Skin of body (tissue), 3 donors: ENCODE results near the gene VAMP8. TPM values are rescaled to one million over a fixed set of nuclear protein-coding genes. Genes with fewer than 3 reads are reported as not detected.
"Not testable (repeated sequence)": the region's sequence is repeated elsewhere in the genome, so short reads cannot be mapped to it uniquely, and the experiment has no call there.

Experiments
- DNase-seq: peaks from one replicate; lab custom pipeline; 2025; lab: John Stamatoyannopoulos, UW
- small RNA-seq: library from RNA; depleted of rRNA; stranded (forward); fragments of <200 nt; gene quantifications from one replicate; pipeline ENCODE3, GENCODE V24; 2014; ENCODE audit warnings: low replicate concordance
- total RNA-seq: library from RNA; depleted of rRNA; stranded (reverse); fragments of >200 nt; gene quantifications from one replicate; pipeline ENCODE4 v1.2.3, GENCODE V29; 2014

VAMP8 gene
- total RNA-seq, 1 donor from 2014 or later = 32.4 TPM

DNA sequence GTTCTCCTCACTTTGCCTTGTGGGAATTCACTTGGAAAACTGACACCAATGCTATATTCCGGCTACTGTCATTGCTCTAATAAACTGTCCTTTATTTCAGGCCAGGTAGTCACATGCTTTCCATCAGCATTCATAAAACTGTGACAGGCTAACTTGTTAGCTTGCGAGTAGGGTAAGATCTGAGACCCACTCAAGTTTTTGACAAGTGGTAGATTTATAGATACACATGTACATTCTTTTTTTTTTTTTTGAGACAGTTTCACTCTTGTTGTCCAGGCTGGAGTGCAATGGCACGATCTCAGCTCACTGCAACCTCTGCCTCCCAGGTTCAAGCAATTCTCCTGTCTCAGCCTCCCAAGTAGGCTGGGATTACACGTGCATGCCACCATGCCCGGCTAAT lies 40.3 kb downstream of the VAMP8 start:
- DNase-seq = not testable (repeated sequence)

DNA sequence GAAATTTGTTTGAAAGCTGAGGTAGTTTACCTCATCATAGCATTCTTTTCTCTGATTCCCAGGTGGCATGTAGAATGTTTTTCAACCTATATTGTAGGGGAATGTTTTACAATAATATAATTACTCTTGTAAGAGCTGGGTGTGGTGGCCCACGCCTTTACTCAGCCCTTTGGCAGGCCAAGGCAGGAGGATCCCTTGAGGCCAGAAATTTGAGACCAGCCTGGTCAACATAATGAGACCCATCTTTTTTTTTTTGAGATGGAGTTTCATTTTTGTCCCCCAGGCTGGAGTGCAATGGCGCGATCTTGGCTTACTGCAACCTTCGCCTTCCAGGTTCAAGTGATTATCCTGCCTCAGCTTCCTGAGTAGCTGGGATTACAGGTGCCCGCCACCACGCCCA lies 42.2 kb downstream of the VAMP8 start:
- DNase-seq = no peak

- no peak for DNase-seq
Observed at GRCh38 chr2:85621338-85621737, 44.0 kb downstream of the VAMP8 start.

DNA sequence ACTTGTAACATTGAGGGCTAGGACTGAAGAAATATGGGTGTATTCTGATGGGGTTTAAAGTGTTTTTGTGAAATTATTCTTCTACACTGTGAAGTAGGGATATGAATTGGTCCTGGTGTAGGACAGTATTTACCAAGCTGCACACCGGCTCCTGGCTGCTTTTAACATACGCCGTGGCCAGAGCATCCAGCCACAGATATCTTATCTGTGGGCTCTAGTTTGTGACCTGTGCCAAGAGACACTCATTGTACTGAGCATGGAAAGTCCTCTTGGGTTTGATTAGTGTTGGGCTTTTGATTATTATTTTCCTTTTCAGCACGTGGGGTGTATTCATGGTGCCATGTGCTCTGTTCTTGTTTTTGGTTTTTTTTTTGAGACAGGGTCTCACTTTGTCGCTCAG lies 46.6 kb downstream of the VAMP8 start:
- DNase-seq = no peak

GRCh38 chr2:85628658-85629057 lies 51.3 kb downstream of the VAMP8 start:
- DNase-seq = no peak

- DNase-seq = no peak
Observed at GRCh38 chr2:85631316-85631715, 53.9 kb downstream of the VAMP8 start.

Small RNAs within 50 kb of the gene (small RNA-seq; reads per million reads assigned to genes)
- not detected for gene RN7SL126P

Other genes starting within 250 kb of the VAMP8 start
- gene TGOLN2, start 249.6 kb upstream of the VAMP8 start, total RNA-seq = 48.3 TPM
- gene RETSAT, start 223.1 kb upstream of the VAMP8 start, total RNA-seq = 33.2 TPM
- gene ELMOD3, start 222.8 kb upstream of the VAMP8 start, total RNA-seq = 19.0 TPM
- 62.6 TPM for gene CAPG, start 167.2 kb upstream of the VAMP8 start, total RNA-seq
- gene SH2D6, start 158.9 kb upstream of the VAMP8 start, total RNA-seq = not detected
- 115 TPM for gene MAT2A, start 38.4 kb upstream of the VAMP8 start, total RNA-seq
- gene GGCX, start 16.1 kb upstream of the VAMP8 start, total RNA-seq = 24.4 TPM
- 8.9 TPM for gene VAMP5, start 6.8 kb downstream of the VAMP8 start, total RNA-seq
- gene RNF181, start 18.2 kb downstream of the VAMP8 start, total RNA-seq = 57.6 TPM
- 3.3 TPM for gene TMEM150A, start 25.1 kb downstream of the VAMP8 start, total RNA-seq
- 21.8 TPM for gene C2orf68, start 34.5 kb downstream of the VAMP8 start, total RNA-seq
- gene USP39, start 38.6 kb downstream of the VAMP8 start, total RNA-seq = 30.9 TPM
- not detected for gene SFTPB, start 90.6 kb downstream of the VAMP8 start, total RNA-seq
- not detected for gene GNLY, start 116.8 kb downstream of the VAMP8 start, total RNA-seq
- 5.2 TPM for gene ATOH8, start 176.4 kb downstream of the VAMP8 start, total RNA-seq